NCI-H2196 treated with DMSO at 0.1 percent for 48 hours (cell line): ENCODE data around the gene STK10.
"Not testable (repeated sequence)": the region's sequence is repeated elsewhere in the genome, so short reads cannot be mapped to it uniquely, and the experiment has no call there.

Experiments
- DNase-seq: peaks from one replicate; lab custom pipeline; 2025; ENCODE audit not compliant: unreplicated experiment; lab: John Stamatoyannopoulos, UW

STK10 gene

GRCh38 chr5:172166030-172166826 lies 21.8 kb downstream of the STK10 start:
- DNase-seq, result no peak

DNA sequence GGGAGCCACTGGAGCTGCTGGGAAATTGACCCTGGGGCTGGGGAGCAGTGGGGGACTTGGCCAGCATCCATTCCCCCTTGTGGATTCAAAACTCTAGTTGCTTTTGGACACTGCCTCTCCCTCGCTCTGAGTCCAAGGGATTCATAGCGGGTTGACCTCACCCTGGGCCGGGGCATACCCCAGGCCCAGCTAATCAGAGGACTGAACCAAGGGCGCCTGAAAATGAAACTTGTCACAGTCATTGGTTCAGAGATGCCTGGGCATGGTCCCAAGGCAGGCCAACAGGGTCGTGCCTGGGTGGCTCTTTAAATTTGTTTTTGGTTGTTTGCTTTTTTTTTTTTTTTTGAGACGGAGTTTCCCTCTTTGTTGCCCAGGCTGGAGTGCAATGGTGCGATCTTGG lies 22.6 kb downstream of the STK10 start:
- no peak for DNase-seq

- no peak for DNase-seq
Observed at GRCh38 chr5:172164769-172165212, 23.2 kb downstream of the STK10 start.

- no peak for DNase-seq
Observed at GRCh38 chr5:172163346-172163745, 24.7 kb downstream of the STK10 start.

- no peak for DNase-seq
Observed at GRCh38 chr5:172162987-172163343, 25.1 kb downstream of the STK10 start.

GRCh38 chr5:172162323-172162986 lies 25.6 kb downstream of the STK10 start:
- no peak for DNase-seq

DNA sequence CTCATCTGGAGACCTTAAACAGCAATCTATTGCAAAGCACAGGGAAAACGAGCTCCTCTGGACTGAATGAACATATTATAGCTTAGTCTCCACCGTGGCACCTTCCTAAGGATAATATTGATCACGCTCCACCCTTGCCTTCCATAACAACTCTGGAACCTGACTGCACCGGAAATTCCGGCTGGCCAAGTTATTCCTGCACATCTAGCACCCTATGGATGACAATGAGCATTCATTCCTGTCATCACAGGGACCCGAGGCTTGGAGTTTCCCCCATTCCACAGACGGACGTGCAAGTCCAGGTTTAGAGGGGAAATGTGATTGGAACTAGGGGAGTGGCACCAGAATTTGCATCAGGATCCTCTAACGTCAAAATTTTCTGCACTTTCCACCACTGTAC lies 27.5 kb downstream of the STK10 start:
- DNase-seq, result no peak

GRCh38 chr5:172159016-172159415 lies 29.0 kb downstream of the STK10 start:
- no peak for DNase-seq

- DNase-seq, result no peak
Observed at GRCh38 chr5:172156541-172156994, 31.5 kb downstream of the STK10 start.

DNA sequence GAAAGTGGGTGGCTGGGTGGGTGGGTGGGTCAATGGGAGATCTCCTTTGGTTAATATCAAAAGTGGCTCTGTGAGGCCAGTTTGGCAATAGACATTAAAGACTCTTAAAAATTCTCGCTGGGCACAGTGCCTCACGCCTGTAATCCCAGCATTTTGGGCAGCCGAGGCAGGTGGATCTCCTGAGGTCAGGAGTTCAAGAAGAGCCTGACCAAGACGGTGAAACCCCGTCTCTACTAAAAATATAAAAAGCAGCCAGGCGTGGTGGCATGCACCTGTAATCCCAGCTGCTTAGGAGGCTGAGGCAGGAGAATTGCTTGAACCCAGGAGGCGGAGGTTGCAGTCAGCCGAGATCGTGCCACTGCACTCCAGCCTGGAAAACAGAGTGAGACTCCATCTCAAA lies 32.9 kb downstream of the STK10 start:
- not testable (repeated sequence) for DNase-seq

DNA sequence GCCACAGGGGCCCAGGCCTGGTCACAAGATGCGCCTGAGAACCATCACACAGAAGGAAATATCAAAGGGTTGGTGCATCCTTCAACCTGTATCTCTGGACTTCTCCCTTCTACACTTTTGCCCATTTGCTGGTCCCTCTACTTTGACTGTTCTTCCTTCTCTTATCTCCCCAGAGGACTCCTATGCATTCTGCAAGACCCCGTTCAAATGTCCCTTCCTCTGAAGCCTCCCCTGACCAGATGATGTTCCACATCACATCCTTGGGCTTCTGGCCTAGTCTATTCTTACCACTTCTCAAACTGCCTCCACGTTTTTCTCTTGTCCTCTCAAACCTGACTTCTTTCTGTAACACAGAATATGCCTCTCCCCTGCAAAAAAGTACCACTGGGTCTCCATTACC lies 34.3 kb downstream of the STK10 start:
- no peak for DNase-seq

DNA sequence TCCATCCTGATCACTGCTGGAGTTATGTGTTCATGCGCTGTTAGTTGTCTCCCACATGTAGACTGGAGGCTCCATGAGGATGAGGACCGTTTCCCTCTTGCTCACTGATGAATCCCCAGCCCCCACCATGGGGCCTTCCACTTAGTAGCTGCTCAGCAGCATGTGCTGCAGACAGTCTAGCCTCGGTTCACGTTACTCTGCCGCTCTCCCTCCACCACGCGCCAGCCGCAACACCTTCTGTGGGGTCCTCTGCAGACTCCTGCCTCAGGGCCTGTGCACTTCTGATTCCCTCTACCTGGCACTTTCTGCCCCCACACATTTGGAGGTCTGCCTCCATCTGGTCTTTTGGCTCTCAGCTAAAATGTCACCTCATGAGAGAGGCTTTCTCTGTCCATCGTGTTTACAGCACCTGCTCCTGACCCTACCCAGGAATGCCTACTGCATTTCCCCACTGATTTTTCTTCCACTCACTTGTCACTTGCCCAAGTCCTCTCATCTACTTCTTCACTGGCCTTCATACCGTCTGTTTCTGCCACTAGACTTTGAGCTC lies 36.3 kb downstream of the STK10 start:
- DNase-seq, result no peak

GRCh38 chr5:172150514-172151425 lies 37.3 kb downstream of the STK10 start:
- no peak for DNase-seq

DNA sequence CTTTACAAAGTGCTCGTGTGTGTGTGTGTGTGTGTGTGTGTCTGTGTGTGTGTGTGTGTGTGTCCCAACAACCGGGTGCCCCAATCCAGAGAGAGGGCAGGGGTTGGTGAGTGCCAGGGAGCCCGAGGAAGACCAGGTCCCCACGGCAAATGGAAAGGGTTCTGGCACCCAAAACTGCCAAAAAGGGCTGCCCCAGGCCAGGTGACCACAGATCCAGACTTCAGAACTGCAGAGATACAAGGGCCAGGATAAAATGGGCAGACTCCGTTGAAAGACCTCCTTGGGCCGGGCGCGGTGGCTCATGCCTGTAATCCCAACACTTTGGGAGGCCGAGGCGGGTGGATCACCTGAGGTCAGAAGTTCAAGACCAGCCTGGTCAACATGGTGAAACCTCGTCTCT lies 38.5 kb downstream of the STK10 start:
- DNase-seq, result not testable (repeated sequence)

- DNase-seq, result no peak
Observed at GRCh38 chr5:172149073-172149472, 39.0 kb downstream of the STK10 start.

DNA sequence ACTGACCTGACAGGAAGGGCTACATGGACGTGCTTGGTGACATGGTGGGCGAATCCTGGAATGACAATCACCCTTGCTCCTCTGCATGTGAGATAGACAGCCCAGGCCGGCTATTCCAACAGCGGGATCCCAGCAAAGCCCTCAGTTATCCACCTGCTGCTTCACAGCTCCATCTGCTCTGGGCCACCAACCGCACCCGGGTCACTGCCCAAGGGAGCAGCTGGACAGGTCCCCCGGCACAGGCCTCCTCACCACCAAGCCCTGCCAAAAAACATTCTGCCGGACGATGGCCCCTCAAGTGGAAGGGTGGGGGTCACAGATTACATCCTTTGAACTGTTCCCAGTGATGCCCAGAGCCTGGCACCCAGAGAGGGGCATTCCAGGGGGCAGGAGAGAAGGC lies 39.6 kb downstream of the STK10 start:
- no peak for DNase-seq

DNA sequence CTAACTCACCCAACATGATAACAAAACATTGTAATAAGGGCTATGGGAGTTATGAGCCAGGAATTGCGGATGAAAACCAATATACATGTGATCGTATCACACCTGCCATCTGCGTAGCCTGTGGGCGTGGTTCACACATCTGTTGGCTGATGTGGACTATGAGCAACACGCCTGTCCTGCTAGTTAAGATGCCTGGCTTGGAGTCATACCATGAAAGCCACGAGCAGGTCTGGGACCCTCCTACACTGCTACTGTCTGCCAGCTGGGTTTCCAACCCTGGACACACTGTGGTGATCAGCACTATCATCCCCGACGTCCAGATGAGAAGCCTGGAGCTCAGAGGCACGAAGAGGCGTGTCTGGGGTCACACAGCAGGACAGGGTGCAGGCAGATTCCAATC lies 40.2 kb downstream of the STK10 start:
- no peak for DNase-seq

GRCh38 chr5:172146748-172147092 lies 41.3 kb downstream of the STK10 start:
- no peak for DNase-seq

DNA sequence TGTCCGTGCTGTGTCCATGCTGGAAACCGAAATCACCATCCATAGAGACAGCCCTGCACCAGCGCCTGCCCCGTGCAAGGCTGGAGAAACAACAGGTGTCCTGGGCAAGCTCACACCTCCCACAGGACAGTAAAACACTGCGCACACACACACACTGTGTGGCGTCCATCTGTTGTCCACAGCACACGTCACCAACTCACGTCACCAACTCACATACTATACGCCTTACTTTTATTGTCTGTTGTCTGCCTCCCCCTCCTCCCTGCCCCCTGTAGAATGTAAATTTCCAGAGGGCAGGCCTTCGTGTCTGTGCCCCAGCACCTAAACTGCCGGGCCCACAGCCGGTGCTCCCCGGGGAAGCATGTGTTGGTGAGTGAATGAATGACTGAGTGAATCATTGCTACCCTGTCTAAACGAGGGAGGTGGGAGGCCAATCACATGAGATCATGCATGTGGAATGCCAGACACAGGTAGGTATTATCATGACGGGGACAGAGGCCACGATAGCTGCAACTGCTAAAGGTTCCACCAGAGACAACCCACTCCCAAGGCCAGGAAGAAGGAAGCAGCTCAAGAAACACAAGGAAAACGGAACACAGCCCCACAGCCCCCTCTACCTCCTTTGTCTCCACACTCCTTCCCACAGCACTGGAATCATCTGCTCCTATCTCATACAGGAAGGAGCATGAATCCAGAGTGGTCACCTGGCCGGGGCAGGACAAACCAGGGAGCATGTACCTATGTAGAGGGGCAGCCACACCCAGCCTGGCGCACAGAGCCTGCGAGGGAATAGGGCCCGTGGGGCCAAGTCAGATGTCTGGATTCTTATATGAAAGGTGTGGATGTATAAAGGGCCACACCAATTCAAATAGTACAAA lies 41.9 kb downstream of the STK10 start:
- no peak for DNase-seq
